GM18870 (cell line): Measurements from ENCODE around the gene CACFD1.

Experiments
- ATAC-seq: cut with Tn5 transposase; IDR thresholded peaks from one replicate; pipeline ENCODE4 v1.9.1; 2021; ENCODE audit warnings: moderate library complexity; ENCODE audit not compliant: unreplicated experiment

The CACFD1 gene

GRCh38 chr9:133496861-133497842 is 37.4 kb downstream of the CACFD1 start:
- no peak for ATAC-seq

GRCh38 chr9:133499132-133499891 is 39.5 kb downstream of the CACFD1 start:
- no peak for ATAC-seq

- no peak for ATAC-seq
Measured at GRCh38 chr9:133499892-133500270, 40.1 kb downstream of the CACFD1 start.

GRCh38 chr9:133502112-133502511 is 42.3 kb downstream of the CACFD1 start:
- ATAC-seq = no peak

GRCh38 chr9:133505186-133505830 is 45.5 kb downstream of the CACFD1 start:
- no peak for ATAC-seq

GRCh38 chr9:133505901-133506652 is 46.3 kb downstream of the CACFD1 start:
- ATAC-seq = no peak

GRCh38 chr9:133506653-133507038 is 46.9 kb downstream of the CACFD1 start:
- ATAC-seq = no peak

GRCh38 chr9:133507246-133507965 is 47.6 kb downstream of the CACFD1 start:
- ATAC-seq = no peak

GRCh38 chr9:133508046-133508445 is 48.3 kb downstream of the CACFD1 start:
- no peak for ATAC-seq

GRCh38 chr9:133509179-133510083 is 49.7 kb downstream of the CACFD1 start:
- no peak for ATAC-seq

- ATAC-seq = no peak
Measured at GRCh38 chr9:133510926-133511505, 51.2 kb downstream of the CACFD1 start.

- no peak for ATAC-seq
Measured at GRCh38 chr9:133511607-133512006, 51.8 kb downstream of the CACFD1 start.

GRCh38 chr9:133512253-133513213 is 52.8 kb downstream of the CACFD1 start:
- no peak for ATAC-seq

GRCh38 chr9:133513214-133514100 is 53.7 kb downstream of the CACFD1 start:
- ATAC-seq = no peak

- ATAC-seq = no peak
Measured at GRCh38 chr9:133514460-133515239, 54.9 kb downstream of the CACFD1 start.

- no peak for ATAC-seq
Measured at GRCh38 chr9:133515240-133515610, 55.4 kb downstream of the CACFD1 start.
